MM.1S (cell line): ENCODE measurements around the gene MNX1.

Source experiments
- DNase-seq: peaks from one replicate; pipeline ENCODE4 v3.0.0-alpha.2; 2015
- H2AFZ ChIP-seq: fragments of 300-600 bp; sonication (generic); 2 replicates; pipeline ENCODE4 v1.6.0; 2016; ENCODE audit warnings: antibody characterized with exemption, low read length
- H3F3A ChIP-seq: fragments of 300-600 bp; sonication (generic); 2 replicates; pipeline ENCODE4 v1.6.1; 2016; ENCODE audit warnings: mild to moderate bottlenecking, antibody characterized with exemption, low read length, moderate library complexity, mixed read lengths; ENCODE audit not compliant: insufficient read depth
- H3K27ac ChIP-seq: fragments of 300-600 bp; sonication (generic); 2 replicates; pipeline ENCODE4 v1.5.1; 2016; ENCODE audit warnings: mild to moderate bottlenecking, low read length
- H3K27me3 ChIP-seq: fragments of 300-600 bp; sonication (generic); replicated peaks from 2 replicates; pipeline ENCODE4 v1.6.0; 2016; ENCODE audit warnings: low read length; ENCODE audit not compliant: insufficient read depth
- H3K36me3 ChIP-seq: fragments of 300-600 bp; sonication (generic); replicated peaks from 2 replicates; pipeline ENCODE4 v1.6.1; 2016; ENCODE audit warnings: mild to moderate bottlenecking, low read length, mixed read lengths; ENCODE audit not compliant: insufficient read depth
- H3K4me1 ChIP-seq: fragments of 300-600 bp; sonication (generic); 2 replicates; pipeline ENCODE4 v1.6.1; 2016; ENCODE audit warnings: low read length, mixed read lengths
- H3K4me2 ChIP-seq: fragments of 300-600 bp; sonication (generic); 2 replicates; pipeline ENCODE4 v1.6.0; 2016; ENCODE audit warnings: low read depth, low read length
- H3K4me3 ChIP-seq: fragments of 300-600 bp; sonication (generic); 2 replicates; pipeline ENCODE4 v1.5.1; 2016; ENCODE audit warnings: low read length, mixed read lengths
- H3K79me2 ChIP-seq: fragments of 300-600 bp; sonication (generic); 2 replicates; pipeline ENCODE4 v1.6.1; 2016; ENCODE audit warnings: mixed run types, low read length, mixed read lengths
- H3K9ac ChIP-seq: fragments of 300-600 bp; sonication (generic); 2 replicates; pipeline ENCODE4 v1.6.1; 2016; ENCODE audit warnings: low read length, mixed read lengths
- H3K9me2 ChIP-seq: fragments of 300-600 bp; sonication (generic); replicated peaks from 2 replicates; pipeline ENCODE4 v1.6.1; 2016; ENCODE audit warnings: mild to moderate bottlenecking, low read length, mixed read lengths; ENCODE audit not compliant: insufficient read depth
- H3K9me3 ChIP-seq: fragments of 300-600 bp; sonication (generic); replicated peaks from 2 replicates; pipeline ENCODE4 v1.6.1; 2016; ENCODE audit warnings: mild to moderate bottlenecking, low read length, mixed read lengths; ENCODE audit not compliant: insufficient read depth
- H4K20me1 ChIP-seq: fragments of 300-600 bp; sonication (generic); 2 replicates; pipeline ENCODE4 v1.6.1; 2016; ENCODE audit warnings: mild to moderate bottlenecking, low read length, moderate library complexity, mixed read lengths; ENCODE audit not compliant: insufficient read depth
- EZH2 ChIP-seq: fragments of 300-600 bp; sonication (generic); optimal IDR thresholded peaks from 2 replicates; pipeline ENCODE3; 2017; ENCODE audit warnings: low read depth, mild to moderate bottlenecking, antibody characterized with exemption, low read length, mixed read lengths
- EZH2phosphoT487 ChIP-seq: fragments of 300-600 bp; sonication (generic); IDR thresholded peaks from 2 replicates; pipeline ENCODE4 v1.6.1; 2018; ENCODE audit warnings: antibody characterized with exemption, low read length
- TF ChIP-seq, protein P1 (sequence below): fragments of 300-600 bp; sonication (generic); IDR thresholded peaks from 2 replicates; pipeline ENCODE4 v1.5.1; 2016; ENCODE audit warnings: antibody characterized with exemption, low read length, mixed read lengths

MNX1 gene

DNA sequence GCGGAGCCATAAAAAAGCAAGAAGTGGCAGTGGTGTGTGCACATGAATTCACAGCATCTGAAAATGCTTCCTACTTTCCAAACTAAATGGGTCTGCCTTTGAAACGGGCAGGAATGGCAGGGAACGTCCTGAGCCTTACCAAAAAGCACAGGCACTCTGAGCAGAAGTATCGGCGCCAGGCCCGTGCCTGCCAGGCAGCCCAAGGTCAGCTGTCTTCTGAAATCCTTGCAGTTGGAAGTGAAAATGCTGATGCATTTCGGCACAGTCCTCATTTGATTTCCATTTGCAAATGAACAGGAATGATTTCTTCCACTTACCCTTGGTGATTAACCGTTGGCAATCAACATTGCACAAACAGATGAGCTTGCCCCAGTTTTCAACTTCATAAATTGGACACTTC lies 47.6 kb upstream of the MNX1 start:
- Histone ChIP-seq H3K4me2 (no peak overlapping the region), H3K9me2 (no peaks in the 10 kb centered on the region), H3K27me3 (no peaks in the 10 kb centered on the region; the same call in 1 of the 2 replicates), H3K36me3 (no peaks in the 10 kb centered on the region), H3K9me3 (no peaks in the 10 kb centered on the region), H4K20me1 (no peaks in the 10 kb centered on the region), H2AFZ (no peak overlapping the region), H3K4me3 (no peak overlapping the region), H3K79me2 (no peaks in the 10 kb centered on the region), H3F3A (no peaks in the 10 kb centered on the region), H3K4me1 (no peaks in the 10 kb centered on the region), H3K9ac (no peak overlapping the region), H3K27ac (no peak overlapping the region)
- no peak for DNase-seq
- TF ChIP-seq EZH2phosphoT487 (no peak), EZH2 (no peak)
- TF ChIP-seq, protein P1, sequence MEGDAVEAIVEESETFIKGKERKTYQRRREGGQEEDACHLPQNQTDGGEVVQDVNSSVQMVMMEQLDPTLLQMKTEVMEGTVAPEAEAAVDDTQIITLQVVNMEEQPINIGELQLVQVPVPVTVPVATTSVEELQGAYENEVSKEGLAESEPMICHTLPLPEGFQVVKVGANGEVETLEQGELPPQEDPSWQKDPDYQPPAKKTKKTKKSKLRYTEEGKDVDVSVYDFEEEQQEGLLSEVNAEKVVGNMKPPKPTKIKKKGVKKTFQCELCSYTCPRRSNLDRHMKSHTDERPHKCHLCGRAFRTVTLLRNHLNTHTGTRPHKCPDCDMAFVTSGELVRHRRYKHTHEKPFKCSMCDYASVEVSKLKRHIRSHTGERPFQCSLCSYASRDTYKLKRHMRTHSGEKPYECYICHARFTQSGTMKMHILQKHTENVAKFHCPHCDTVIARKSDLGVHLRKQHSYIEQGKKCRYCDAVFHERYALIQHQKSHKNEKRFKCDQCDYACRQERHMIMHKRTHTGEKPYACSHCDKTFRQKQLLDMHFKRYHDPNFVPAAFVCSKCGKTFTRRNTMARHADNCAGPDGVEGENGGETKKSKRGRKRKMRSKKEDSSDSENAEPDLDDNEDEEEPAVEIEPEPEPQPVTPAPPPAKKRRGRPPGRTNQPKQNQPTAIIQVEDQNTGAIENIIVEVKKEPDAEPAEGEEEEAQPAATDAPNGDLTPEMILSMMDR = no peak

DNA sequence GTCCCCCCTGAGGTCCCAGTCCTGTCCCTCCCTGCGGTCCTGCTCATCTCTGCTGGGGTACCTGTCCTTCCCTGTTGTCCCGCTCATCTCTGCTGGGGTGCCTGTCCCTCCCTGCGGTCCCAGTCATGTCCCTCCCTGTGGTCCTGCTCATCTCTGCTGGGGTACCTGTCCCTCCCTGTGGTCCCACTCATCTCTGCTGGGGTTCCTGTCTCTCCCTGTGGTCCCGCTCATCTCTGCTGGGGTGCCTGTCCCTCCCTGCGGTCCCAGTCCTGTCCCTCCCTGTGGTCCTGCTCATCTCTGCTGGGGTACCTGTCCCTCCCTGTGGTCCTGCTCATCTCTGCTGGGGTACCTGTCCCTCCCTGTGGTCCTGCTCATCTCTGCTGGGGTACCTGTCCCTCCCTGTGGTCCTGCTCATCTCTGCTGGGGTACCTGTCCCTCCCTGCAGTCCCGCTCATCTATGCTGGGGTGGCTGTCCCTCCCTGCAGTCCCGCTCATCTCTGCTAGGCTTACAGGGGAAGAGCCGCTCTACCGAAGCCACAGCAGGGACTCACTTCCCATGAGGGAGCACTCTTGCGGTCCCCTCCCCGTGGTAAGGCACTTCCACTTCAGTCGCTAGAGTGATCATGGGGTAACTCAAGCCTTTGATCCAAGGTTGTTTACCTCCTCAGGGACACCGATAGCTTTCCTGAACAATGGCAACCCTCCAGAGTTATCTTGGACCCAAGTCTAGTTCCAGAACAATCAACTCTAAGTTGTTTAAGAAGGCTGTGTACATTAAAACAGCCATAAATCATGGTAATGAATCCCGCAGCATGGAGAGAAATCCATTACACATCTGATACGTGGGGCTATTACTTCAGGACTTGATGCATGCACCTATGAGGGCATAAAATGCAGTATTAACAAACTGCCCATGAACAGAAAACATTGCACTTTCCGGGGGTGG lies 46.8 kb upstream of the MNX1 start:
- Histone ChIP-seq H3K9me3 (no peaks in the 10 kb centered on the region), H3K36me3 (no peaks in the 10 kb centered on the region), H3F3A (no peaks in the 10 kb centered on the region), H3K4me1 (no peaks in the 10 kb centered on the region), H3K9me2 (no peaks in the 10 kb centered on the region), H3K27me3 (no peaks in the 10 kb centered on the region; the same call in 1 of the 2 replicates), H2AFZ (no peak overlapping the region), H3K27ac (no peak overlapping the region), H3K79me2 (no peaks in the 10 kb centered on the region), H3K9ac (no peak overlapping the region), H3K4me3 (no peak overlapping the region), H4K20me1 (no peaks in the 10 kb centered on the region), H3K4me2 (no peak overlapping the region)
- no peak for TF ChIP-seq EZH2phosphoT487
- TF ChIP-seq, protein P1 = no peak
- no peak for TF ChIP-seq EZH2
- DNase-seq = no peak

DNA sequence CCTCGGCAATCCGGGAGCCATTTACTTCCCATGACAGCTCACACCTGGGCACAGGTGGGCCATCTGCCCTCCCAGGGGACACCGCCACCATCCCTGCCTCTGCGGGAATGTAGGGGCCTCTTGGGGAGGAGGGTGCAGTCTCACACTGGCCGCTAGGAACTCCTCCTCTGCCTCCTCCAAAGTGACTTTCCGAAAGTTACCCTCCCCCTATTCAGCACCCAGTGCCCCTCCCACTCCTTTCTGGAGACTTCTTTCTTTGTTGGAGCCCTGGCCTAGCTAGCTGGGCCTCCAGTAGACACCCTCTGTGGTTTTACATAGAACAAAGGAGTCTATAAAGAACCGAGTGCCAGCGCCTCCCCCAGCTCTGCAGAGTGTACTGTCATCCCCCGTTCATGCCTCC lies 45.8 kb upstream of the MNX1 start:
- Histone ChIP-seq H3K9ac (no peak overlapping the region), H3K4me3 (no peak overlapping the region), H2AFZ (no peak overlapping the region), H4K20me1 (no peaks in the 10 kb centered on the region), H3K79me2 (no peaks in the 10 kb centered on the region), H3K9me2 (no peaks in the 10 kb centered on the region), H3F3A (no peaks in the 10 kb centered on the region), H3K27me3 (no peaks in the 10 kb centered on the region; the same call in 1 of the 2 replicates), H3K4me2 (no peak overlapping the region), H3K36me3 (no peaks in the 10 kb centered on the region), H3K4me1 (no peaks in the 10 kb centered on the region), H3K27ac (no peak overlapping the region), H3K9me3 (no peaks in the 10 kb centered on the region)
- DNase-seq = no peak
- no peak for TF ChIP-seq EZH2phosphoT487
- TF ChIP-seq, protein P1 = no peak
